Endothelial cell (in vitro differentiated cells): ENCODE measurements around the gene MYO9B. TPM values are rescaled to one million over a fixed set of nuclear protein-coding genes. Genes with fewer than 3 reads are reported as not detected.

Experiments
- DNase-seq: peaks from one replicate; pipeline ENCODE4 v3.0.0; 2021; ENCODE audit warnings: low spot score
- H3K27ac Mint-ChIP-seq: one replicate; pipeline ENCODE4 v1.8.0; 2021; ENCODE audit warnings: mixed read lengths, inconsistent platforms; ENCODE audit not compliant: unreplicated experiment
- H3K27me3 Mint-ChIP-seq: one replicate; pipeline ENCODE4 v1.8.0; 2021; ENCODE audit warnings: mild to moderate bottlenecking, moderate library complexity, mixed read lengths, inconsistent platforms; ENCODE audit not compliant: unreplicated experiment
- H3K36me3 Mint-ChIP-seq: one replicate; pipeline ENCODE4 v1.8.0; 2021; ENCODE audit warnings: mild to moderate bottlenecking, low read depth, mixed read lengths, inconsistent platforms; ENCODE audit not compliant: unreplicated experiment
- H3K4me1 Mint-ChIP-seq: one replicate; pipeline ENCODE4 v1.8.0; 2021; ENCODE audit warnings: mild to moderate bottlenecking, mixed read lengths, inconsistent platforms; ENCODE audit not compliant: unreplicated experiment
- H3K4me3 Mint-ChIP-seq: one replicate; pipeline ENCODE4 v1.8.0; 2021; ENCODE audit warnings: mild to moderate bottlenecking, mixed read lengths, inconsistent platforms; ENCODE audit not compliant: unreplicated experiment
- H3K9me3 Mint-ChIP-seq: one replicate; pipeline ENCODE4 v1.8.0; 2021; ENCODE audit warnings: mixed read lengths, inconsistent platforms; ENCODE audit not compliant: unreplicated experiment
- total RNA-seq: library from RNA; stranded (reverse); fragmentation: NEBNext Ultra II Directional; extraction: Animal tissue kit (Norgen Biotek cat#: 25700); gene quantifications from one replicate; pipeline ENCODE4 v1.2.1, GENCODE V29; 2021; ENCODE audit not compliant: unreplicated experiment
- TF ChIP-seq, protein P1 (sequence below): fragments of 200-600 bp; sonication (generic); IDR thresholded peaks from one replicate; pipeline ENCODE4 v1.5.0; 2021; ENCODE audit warnings: antibody characterized with exemption; ENCODE audit not compliant: unreplicated experiment

Gene MYO9B
- total RNA-seq, 1 donor from 2014 or later, result 62.4 TPM

DNA sequence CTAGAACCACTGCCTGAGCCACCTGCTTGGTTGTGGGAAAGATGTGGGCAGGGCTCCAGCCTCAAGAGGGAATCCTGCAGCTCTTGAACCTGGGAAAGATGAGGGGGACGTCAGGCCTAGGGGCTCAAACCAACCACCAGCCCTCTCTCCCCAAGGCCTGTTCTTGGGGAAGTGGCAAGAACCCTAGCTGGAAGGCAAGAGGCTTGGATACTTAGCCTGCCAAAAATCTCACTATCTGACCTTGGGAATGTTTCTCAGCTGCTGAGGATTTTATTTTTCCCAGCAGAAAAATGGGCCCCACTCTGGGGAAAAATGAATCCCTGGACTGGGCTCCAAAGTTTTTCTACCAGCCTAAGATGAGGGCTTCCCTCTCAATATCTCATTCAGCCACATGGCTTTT, 184.4 kb downstream of the MYO9B start:
- TF ChIP-seq, protein P1, sequence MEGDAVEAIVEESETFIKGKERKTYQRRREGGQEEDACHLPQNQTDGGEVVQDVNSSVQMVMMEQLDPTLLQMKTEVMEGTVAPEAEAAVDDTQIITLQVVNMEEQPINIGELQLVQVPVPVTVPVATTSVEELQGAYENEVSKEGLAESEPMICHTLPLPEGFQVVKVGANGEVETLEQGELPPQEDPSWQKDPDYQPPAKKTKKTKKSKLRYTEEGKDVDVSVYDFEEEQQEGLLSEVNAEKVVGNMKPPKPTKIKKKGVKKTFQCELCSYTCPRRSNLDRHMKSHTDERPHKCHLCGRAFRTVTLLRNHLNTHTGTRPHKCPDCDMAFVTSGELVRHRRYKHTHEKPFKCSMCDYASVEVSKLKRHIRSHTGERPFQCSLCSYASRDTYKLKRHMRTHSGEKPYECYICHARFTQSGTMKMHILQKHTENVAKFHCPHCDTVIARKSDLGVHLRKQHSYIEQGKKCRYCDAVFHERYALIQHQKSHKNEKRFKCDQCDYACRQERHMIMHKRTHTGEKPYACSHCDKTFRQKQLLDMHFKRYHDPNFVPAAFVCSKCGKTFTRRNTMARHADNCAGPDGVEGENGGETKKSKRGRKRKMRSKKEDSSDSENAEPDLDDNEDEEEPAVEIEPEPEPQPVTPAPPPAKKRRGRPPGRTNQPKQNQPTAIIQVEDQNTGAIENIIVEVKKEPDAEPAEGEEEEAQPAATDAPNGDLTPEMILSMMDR, result no peak
- H3K27ac Mint-ChIP-seq, result no peak overlapping the region
- no peak for DNase-seq
- peak overlapping the region; percentile 60 for H3K4me3 Mint-ChIP-seq
- no peaks in the 10 kb centered on the region for H3K9me3 Mint-ChIP-seq
- peaks cover 34% of the 10 kb centered on the region for H3K36me3 Mint-ChIP-seq
- H3K27me3 Mint-ChIP-seq, result peaks cover 15% of the 10 kb centered on the region
- peaks cover 30% of the 10 kb centered on the region for H3K4me1 Mint-ChIP-seq

DNA sequence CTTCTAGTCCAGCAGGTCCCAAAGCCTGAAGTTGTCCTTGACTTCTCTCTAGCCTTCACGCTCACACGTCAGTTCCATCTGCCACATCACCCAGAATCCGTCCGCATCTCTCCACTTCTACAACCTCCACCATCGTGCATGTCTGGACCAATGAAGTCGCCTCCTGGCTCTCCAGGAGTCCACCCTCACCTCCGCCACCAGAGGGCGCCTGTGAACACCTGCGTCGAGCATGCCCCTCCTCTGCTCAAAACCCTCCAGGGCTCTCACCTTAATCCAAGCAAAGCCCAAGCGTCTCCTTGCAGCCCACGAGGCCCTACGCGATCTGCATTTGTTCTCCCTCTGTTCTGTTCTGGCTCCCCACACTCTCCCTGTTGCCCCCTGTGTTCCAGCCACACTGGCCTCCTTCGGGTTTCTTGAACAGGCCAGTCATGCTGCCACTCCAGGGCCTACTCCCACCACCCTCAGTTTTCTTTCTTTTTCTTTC, 185.3 kb downstream of the MYO9B start:
- Mint-ChIP-seq H3K27me3 (peaks cover 15% of the 10 kb centered on the region), H3K36me3 (peaks cover 32% of the 10 kb centered on the region), H3K27ac (no peak overlapping the region), H3K4me3 (peak overlapping the region; percentile 84), H3K4me1 (peaks cover 30% of the 10 kb centered on the region), H3K9me3 (no peaks in the 10 kb centered on the region)
- TF ChIP-seq, protein P1, result peak; percentile 88
- peak; percentile 77 for DNase-seq

DNA sequence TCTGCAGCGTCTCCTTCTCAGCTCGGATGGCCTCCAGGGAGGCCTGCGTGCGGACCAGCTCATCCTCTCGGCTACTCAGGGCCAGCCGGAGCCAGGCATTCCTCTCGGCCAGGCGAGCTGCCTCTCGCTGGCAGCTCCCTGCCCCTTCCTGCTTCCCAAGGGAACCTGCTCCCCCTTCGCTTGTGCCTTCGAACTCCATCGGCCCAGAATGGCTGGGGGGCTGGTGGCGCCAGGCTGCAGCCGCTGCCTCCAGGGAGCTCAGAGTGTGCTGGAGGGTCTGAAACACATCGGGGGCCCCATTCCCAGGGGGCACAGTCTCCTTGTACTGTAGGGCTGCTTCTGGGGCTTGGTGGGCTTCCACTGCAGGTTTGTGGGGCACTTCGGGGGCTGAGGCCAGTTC, 187.0 kb downstream of the MYO9B start:
- DNase-seq, result no peak
- TF ChIP-seq, protein P1, result no peak
- H3K27ac Mint-ChIP-seq, result no peak overlapping the region

More for the DNA sequence above, 187.0 kb downstream of the MYO9B start:
- Mint-ChIP-seq H3K27me3 (peaks cover 19% of the 10 kb centered on the region), H3K4me3 (peak overlapping the region; percentile 81), H3K36me3 (peaks cover 29% of the 10 kb centered on the region), H3K4me1 (peaks cover 37% of the 10 kb centered on the region), H3K9me3 (no peaks in the 10 kb centered on the region)

Other genes with a start within 250 kb of the MYO9B start
- 84.8 TPM for gene SIN3B, start 246.4 kb upstream of the MYO9B start, total RNA-seq
- gene F2RL3, start 186.8 kb upstream of the MYO9B start, total RNA-seq, result 0.92 TPM
- 4.8 TPM for gene CPAMD8, start 49.0 kb upstream of the MYO9B start, total RNA-seq
- gene HAUS8, start 325 bp upstream of the MYO9B start, total RNA-seq, result 6.9 TPM
- gene USE1, start 139.6 kb downstream of the MYO9B start, total RNA-seq, result 13.0 TPM
- 16.5 TPM for gene OCEL1, start 150.4 kb downstream of the MYO9B start, total RNA-seq
- 69.9 TPM for gene NR2F6, start 170.1 kb downstream of the MYO9B start, total RNA-seq
- 54.2 TPM for gene USHBP1, start 189.0 kb downstream of the MYO9B start, total RNA-seq
- 136 TPM for gene BABAM1, start 191.7 kb downstream of the MYO9B start, total RNA-seq
- 2.3 TPM for gene ANKLE1, start 206.1 kb downstream of the MYO9B start, total RNA-seq
- 8.9 TPM for gene ABHD8, start 227.6 kb downstream of the MYO9B start, total RNA-seq
- gene MRPL34, start 230.1 kb downstream of the MYO9B start, total RNA-seq, result 60.2 TPM
- 44.7 TPM for gene DDA1, start 233.8 kb downstream of the MYO9B start, total RNA-seq